IPS-15b (cell line): ENCODE results near the gene FAT1.

Source experiments
- H3K27me3 ChIP-seq: one replicate; pipeline ENCODE4 v1.6.1; 2013; ENCODE audit warnings: low read length; ENCODE audit not compliant: control insufficient read depth, insufficient read depth
- H3K36me3 ChIP-seq: one replicate; pipeline ENCODE4 v1.6.1; 2013; ENCODE audit warnings: low read length; ENCODE audit not compliant: control insufficient read depth, insufficient read depth
- H3K4me1 ChIP-seq: one replicate; pipeline ENCODE4 v1.6.1; 2013; ENCODE audit warnings: mild to moderate bottlenecking, low read length; ENCODE audit not compliant: control insufficient read depth, insufficient read depth
- H3K4me3 ChIP-seq: one replicate; pipeline ENCODE4 v1.5.1; 2013; ENCODE audit warnings: low read depth, low read length
- H3K9ac ChIP-seq: one replicate; pipeline ENCODE4 v1.6.1; 2013; ENCODE audit warnings: low read depth, mild to moderate bottlenecking, low read length
- H3K9me3 ChIP-seq: one replicate; pipeline ENCODE4 v1.6.1; 2013; ENCODE audit warnings: mild to moderate bottlenecking, low read length; ENCODE audit not compliant: control insufficient read depth, insufficient read depth

The FAT1 gene

DNA sequence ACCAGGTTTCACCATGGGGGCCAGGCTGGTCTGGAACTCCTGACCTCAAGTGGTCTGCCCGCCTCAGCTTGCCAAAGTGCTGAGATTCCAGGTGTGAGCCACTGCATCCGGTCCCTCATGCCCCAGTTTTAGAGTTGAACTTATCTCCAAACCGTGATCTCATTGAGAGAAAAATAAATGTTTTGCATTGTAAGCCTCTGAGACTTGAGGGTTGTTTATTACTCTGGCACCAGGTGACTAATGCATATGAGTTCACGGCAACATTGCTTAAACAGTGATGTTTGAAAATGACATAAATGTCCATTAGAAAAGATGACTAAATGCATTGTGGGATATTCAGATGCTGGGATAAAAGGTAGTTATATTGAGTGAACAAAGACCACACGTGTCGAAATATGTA is 22.9 kb upstream of the FAT1 start:
- no peak overlapping the region for H3K9ac ChIP-seq
- H3K9me3 ChIP-seq, result no peaks in the 10 kb centered on the region
- no peaks in the 10 kb centered on the region for H3K4me1 ChIP-seq
- H3K36me3 ChIP-seq, result no peaks in the 10 kb centered on the region
- no peaks in the 10 kb centered on the region for H3K27me3 ChIP-seq
- no peak overlapping the region for H3K4me3 ChIP-seq

GRCh38 chr4:186743261-186743660 is 19.6 kb upstream of the FAT1 start:
- Histone ChIP-seq H3K27me3 (no peaks in the 10 kb centered on the region), H3K4me3 (no peak overlapping the region), H3K4me1 (no peaks in the 10 kb centered on the region), H3K36me3 (no peaks in the 10 kb centered on the region), H3K9ac (no peak overlapping the region), H3K9me3 (no peaks in the 10 kb centered on the region)

- no peak overlapping the region for H3K4me3 ChIP-seq
- no peaks in the 10 kb centered on the region for H3K27me3 ChIP-seq
- no peaks in the 10 kb centered on the region for H3K4me1 ChIP-seq
- no peaks in the 10 kb centered on the region for H3K9me3 ChIP-seq
- no peak overlapping the region for H3K9ac ChIP-seq
- H3K36me3 ChIP-seq, result no peaks in the 10 kb centered on the region
Observed at GRCh38 chr4:186740822-186741221, 17.2 kb upstream of the FAT1 start.

- H3K9me3 ChIP-seq, result no peaks in the 10 kb centered on the region
- no peak overlapping the region for H3K9ac ChIP-seq
- H3K27me3 ChIP-seq, result no peaks in the 10 kb centered on the region
- H3K4me3 ChIP-seq, result no peak overlapping the region
- no peaks in the 10 kb centered on the region for H3K4me1 ChIP-seq
- no peaks in the 10 kb centered on the region for H3K36me3 ChIP-seq
Observed at GRCh38 chr4:186739802-186740434, 16.3 kb upstream of the FAT1 start.

DNA sequence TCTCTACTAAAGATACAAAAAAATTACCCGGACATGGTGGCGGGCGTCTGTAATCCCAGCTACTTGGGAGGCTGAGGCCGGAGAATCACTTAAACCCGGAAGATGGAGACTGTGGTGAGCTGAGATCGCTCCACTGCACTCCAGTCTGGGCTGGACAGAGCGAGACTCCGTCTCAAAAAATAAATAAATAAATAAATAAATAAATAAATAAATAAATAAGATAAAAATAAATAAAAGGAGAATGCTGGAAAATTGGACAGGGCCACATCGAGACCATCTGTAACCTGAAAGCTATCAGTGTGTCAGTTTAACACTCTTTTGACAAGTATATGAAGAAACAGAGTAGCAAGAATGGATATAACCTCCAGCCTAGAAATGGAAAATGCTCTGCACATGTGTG is 15.7 kb upstream of the FAT1 start:
- Histone ChIP-seq H3K9ac (no peak overlapping the region), H3K36me3 (no peaks in the 10 kb centered on the region), H3K27me3 (no peaks in the 10 kb centered on the region), H3K9me3 (no peaks in the 10 kb centered on the region), H3K4me3 (no peak overlapping the region), H3K4me1 (no peaks in the 10 kb centered on the region)

DNA sequence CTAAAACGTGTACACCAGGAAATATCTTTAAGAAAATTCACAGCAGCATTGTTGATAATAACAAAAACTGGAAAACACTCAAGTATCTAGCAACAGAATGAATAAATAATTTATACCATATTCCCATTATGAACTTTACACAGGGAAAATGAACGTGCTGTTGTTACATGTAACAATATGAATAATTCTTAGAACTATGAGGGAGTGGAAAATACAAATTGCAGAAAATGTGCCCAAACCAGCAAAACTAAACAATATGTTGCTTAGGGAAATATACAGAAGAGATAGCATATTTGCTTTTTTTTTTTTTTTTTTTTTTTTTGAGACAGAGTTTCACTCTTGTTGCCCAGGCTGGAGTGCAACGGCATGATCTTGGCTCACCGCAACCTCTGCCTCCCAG is 14.8 kb upstream of the FAT1 start:
- no peak overlapping the region for H3K4me3 ChIP-seq
- H3K9ac ChIP-seq, result no peak overlapping the region
- H3K36me3 ChIP-seq, result no peaks in the 10 kb centered on the region

DNA sequence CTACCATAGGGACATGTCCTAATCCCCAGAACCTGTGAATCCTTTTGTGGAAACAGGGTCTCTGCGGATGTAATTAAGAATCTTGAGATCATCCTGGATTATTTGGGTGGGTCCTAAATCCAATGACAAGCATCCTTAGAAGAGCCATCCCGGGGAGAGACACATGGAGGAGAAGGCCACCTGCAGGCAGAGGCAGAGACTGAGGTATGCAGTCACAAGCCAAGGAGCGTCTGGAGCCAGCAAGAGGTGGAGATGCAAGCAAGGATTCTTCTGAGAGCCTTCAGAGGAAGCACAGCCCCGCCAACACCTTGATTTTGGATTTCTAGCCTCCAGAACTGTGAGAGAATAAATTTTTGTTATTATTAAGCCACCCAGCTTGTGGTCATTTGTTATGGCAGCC is 13.8 kb upstream of the FAT1 start:
- H3K4me3 ChIP-seq, result no peak overlapping the region
- no peaks in the 10 kb centered on the region for H3K4me1 ChIP-seq
- no peaks in the 10 kb centered on the region for H3K9me3 ChIP-seq
- no peaks in the 10 kb centered on the region for H3K27me3 ChIP-seq
- no peaks in the 10 kb centered on the region for H3K36me3 ChIP-seq
- H3K9ac ChIP-seq, result no peak overlapping the region

More for the DNA sequence above, 14.8 kb upstream of the FAT1 start:
- no peaks in the 10 kb centered on the region for H3K9me3 ChIP-seq
- no peaks in the 10 kb centered on the region for H3K4me1 ChIP-seq
- H3K27me3 ChIP-seq, result no peaks in the 10 kb centered on the region

DNA sequence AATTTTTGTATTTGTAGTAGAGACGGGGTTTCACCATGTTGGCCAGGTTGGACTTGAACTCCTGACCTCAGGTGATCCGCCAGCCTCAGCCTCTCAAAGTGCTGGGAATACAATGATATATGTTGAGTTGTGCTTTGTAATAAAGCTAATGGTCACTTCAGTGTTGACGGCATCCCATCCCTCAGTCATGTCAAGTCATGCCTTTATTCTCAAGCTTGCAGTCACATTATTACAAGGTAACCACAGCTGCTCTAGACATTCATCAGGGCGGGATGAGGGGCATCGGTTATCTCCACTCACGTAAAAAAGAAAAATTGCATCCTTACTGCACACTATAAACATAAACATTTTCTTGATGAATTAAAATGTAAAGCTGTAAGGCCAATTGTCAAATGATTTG is 12.8 kb upstream of the FAT1 start:
- no peak overlapping the region for H3K9ac ChIP-seq
- no peaks in the 10 kb centered on the region for H3K36me3 ChIP-seq
- no peaks in the 10 kb centered on the region for H3K27me3 ChIP-seq
- no peak overlapping the region for H3K4me3 ChIP-seq
- no peaks in the 10 kb centered on the region for H3K9me3 ChIP-seq
- H3K4me1 ChIP-seq, result no peaks in the 10 kb centered on the region

DNA sequence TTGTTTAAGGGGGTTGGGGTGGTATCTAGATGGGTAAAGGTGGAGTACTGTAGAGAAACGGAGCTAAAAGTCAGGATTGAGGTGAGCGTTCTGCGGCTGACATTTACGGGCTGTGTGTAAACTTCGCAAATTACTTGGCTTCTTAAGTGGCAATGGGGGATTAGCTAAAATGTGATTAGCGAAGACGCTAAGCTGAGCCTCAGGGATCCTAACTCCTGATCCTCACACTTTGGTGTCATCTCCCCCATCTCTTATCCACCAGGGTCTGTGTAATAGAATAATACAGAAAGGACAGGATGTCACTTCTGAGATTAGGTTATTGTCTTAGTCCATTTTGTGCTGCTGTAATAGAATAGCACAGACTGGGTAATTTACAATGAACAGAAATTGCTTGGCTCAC is 10.6 kb upstream of the FAT1 start:
- H3K36me3 ChIP-seq, result no peaks in the 10 kb centered on the region
- no peaks in the 10 kb centered on the region for H3K27me3 ChIP-seq
- no peak overlapping the region for H3K9ac ChIP-seq
- no peak overlapping the region for H3K4me3 ChIP-seq
- H3K9me3 ChIP-seq, result no peaks in the 10 kb centered on the region
- H3K4me1 ChIP-seq, result no peaks in the 10 kb centered on the region

GRCh38 chr4:186733778-186734177 is 10.1 kb upstream of the FAT1 start:
- no peaks in the 10 kb centered on the region for H3K27me3 ChIP-seq
- H3K36me3 ChIP-seq, result no peaks in the 10 kb centered on the region
- H3K9ac ChIP-seq, result no peak overlapping the region
- no peaks in the 10 kb centered on the region for H3K9me3 ChIP-seq
- H3K4me3 ChIP-seq, result no peak overlapping the region
- peaks cover 2% of the 10 kb centered on the region for H3K4me1 ChIP-seq

DNA sequence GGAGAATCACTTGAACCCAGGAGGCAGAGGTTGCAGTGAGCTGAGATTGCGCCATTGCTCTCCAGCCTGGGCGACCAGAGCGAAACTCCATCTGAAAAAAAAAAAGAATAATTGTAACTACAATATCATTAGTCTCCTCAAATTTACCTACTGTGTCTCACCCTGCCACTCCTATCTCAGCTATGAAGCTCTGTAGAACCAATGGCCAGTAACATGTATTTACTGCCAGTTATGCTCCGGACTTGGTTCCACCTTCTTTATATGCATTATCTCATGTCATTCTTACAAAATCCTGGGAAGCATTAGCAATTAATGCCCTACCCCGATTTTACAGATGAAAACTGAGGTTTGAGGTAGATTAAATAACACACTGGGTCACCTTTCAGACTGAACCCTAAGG is 7.0 kb upstream of the FAT1 start:
- H3K27me3 ChIP-seq, result peaks cover 11% of the 10 kb centered on the region
- no peak overlapping the region for H3K9ac ChIP-seq
- peaks cover 8% of the 10 kb centered on the region for H3K4me1 ChIP-seq
- H3K36me3 ChIP-seq, result no peaks in the 10 kb centered on the region
- no peaks in the 10 kb centered on the region for H3K9me3 ChIP-seq
- no peak overlapping the region for H3K4me3 ChIP-seq

GRCh38 chr4:186729856-186730255 is 6.2 kb upstream of the FAT1 start:
- Histone ChIP-seq H3K4me3 (no peak overlapping the region), H3K9me3 (no peaks in the 10 kb centered on the region), H3K9ac (no peak overlapping the region), H3K36me3 (no peaks in the 10 kb centered on the region), H3K27me3 (peaks cover 13% of the 10 kb centered on the region), H3K4me1 (peaks cover 8% of the 10 kb centered on the region)
